Activated naive CD4-positive, alpha-beta T cell treated with anti-CD3 and anti-CD28 coated beads for 36 hours (primary cell): Measurements from ENCODE around the gene ZSWIM3. TPM values are rescaled to one million over a fixed set of nuclear protein-coding genes. Genes with fewer than 3 reads are reported as not detected.
"Not testable (repeated sequence)": the region's sequence is repeated elsewhere in the genome, so short reads cannot be mapped to it uniquely, and the experiment has no call there.

ENCODE experiments used
- CTCF ChIA-PET: fragments of 350-600 bp; sonication (Branson Sonifier 250); formaldehyde crosslinking; loops from one replicate; lab custom pipeline; 2021; ENCODE audit warnings: antibody characterized with exemption; lab: Charles Lee
- DNase-seq: peaks from one replicate; pipeline ENCODE4 v3.0.0-alpha.2; 2020
- H3K27ac Mint-ChIP-seq: one replicate; pipeline ENCODE4 v1.8.0; 2021; ENCODE audit warnings: mild to moderate bottlenecking, mixed read lengths
- H3K27me3 Mint-ChIP-seq: one replicate; pipeline ENCODE4 v1.8.0; 2021; ENCODE audit warnings: low read depth, mixed read lengths
- H3K36me3 Mint-ChIP-seq: one replicate; pipeline ENCODE4 v1.8.0; 2021; ENCODE audit warnings: low read depth, mixed read lengths
- H3K4me1 Mint-ChIP-seq: one replicate; pipeline ENCODE4 v1.8.0; 2021; ENCODE audit warnings: low read depth, mixed read lengths
- H3K4me3 Mint-ChIP-seq: one replicate; pipeline ENCODE4 v1.8.0; 2021; ENCODE audit warnings: mild to moderate bottlenecking, moderate library complexity, mixed read lengths
- H3K9me3 Mint-ChIP-seq: one replicate; pipeline ENCODE4 v1.8.0; 2021; ENCODE audit warnings: mixed read lengths
- intact Hi-C: fragments of 100-400 bp; cut with micrococcal nuclease; formaldehyde crosslinking; loops from one replicate; pipeline ENCODE4 v1.15.1; 2023
- total RNA-seq, 2 experiments: library from RNA; stranded (reverse); gene quantifications; one replicate each; pipeline ENCODE4 v1.2.3, GENCODE V29; 2021

ZSWIM3 gene
- total RNA-seq, 2 experiments from 2014 or later = 3.3 to 3.7 TPM

DNA sequence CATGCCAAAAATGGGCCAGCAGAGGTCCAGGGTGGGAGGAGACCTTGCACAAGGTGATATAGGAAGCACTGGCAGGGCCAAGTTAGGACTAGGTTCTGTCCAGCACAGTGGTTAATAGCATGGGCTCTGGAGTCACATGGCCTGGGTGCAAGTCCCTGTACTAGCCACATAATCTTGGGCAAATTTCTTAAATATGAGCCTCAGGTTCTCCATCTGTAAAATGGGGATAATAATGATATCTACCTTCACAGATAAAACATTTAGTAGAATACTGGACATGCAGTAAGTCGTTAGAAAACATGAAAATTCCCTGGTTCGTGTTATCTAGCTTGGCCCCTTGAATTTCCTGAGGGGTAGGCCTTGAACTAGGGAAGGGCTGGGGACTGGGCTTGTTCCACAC lies 39.9 kb downstream of the ZSWIM3 start:
- Mint-ChIP-seq H3K4me1 (peaks cover 8% of the 10 kb centered on the region), H3K27me3 (no peaks in the 10 kb centered on the region), H3K36me3 (peaks cover 9% of the 10 kb centered on the region), H3K9me3 (no peaks in the 10 kb centered on the region), H3K27ac (no peak overlapping the region), H3K4me3 (no peak overlapping the region)
- no peak for DNase-seq
- CTCF ChIA-PET = no interaction called here
- intact Hi-C loops = no loop called here

DNA sequence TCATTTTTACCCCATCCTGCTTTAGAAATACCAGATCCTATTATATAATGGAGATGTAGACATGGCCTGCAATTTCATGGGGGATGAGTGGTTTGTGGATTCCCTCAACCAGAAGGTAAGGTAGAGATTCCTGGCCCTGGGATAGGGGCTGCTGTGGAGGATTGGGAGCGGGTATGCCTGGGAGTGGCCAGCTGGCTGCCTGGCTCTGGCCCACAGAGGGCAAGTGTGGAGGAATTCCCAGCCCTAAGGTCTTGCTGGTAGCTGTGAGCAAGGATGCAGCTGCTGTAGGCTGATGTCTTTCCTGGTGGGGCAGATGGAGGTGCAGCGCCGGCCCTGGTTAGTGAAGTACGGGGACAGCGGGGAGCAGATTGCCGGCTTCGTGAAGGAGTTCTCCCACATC lies 40.3 kb downstream of the ZSWIM3 start:
- no peak overlapping the region for H3K27ac Mint-ChIP-seq
- no peaks in the 10 kb centered on the region for H3K9me3 Mint-ChIP-seq
- peaks cover 4% of the 10 kb centered on the region for H3K4me1 Mint-ChIP-seq
- peaks cover 9% of the 10 kb centered on the region for H3K36me3 Mint-ChIP-seq
- DNase-seq = no peak
- H3K27me3 Mint-ChIP-seq = no peaks in the 10 kb centered on the region
- H3K4me3 Mint-ChIP-seq = no peak overlapping the region
- CTCF ChIA-PET = no interaction called here
- intact Hi-C loops = no loop called here

DNA sequence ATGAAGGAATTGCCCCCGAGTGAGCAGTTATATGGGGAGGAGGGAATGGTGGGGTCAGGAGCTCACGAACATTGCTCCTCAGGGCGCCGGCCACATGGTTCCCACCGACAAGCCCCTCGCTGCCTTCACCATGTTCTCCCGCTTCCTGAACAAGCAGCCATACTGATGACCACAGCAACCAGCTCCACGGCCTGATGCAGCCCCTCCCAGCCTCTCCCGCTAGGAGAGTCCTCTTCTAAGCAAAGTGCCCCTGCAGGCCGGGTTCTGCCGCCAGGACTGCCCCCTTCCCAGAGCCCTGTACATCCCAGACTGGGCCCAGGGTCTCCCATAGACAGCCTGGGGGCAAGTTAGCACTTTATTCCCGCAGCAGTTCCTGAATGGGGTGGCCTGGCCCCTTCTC lies 40.9 kb downstream of the ZSWIM3 start:
- DNase-seq = no peak
- CTCF ChIA-PET = no interaction called here
- Mint-ChIP-seq H3K4me3 (no peak overlapping the region), H3K27me3 (no peaks in the 10 kb centered on the region), H3K4me1 (no peaks in the 10 kb centered on the region), H3K36me3 (peaks cover 7% of the 10 kb centered on the region), H3K27ac (no peak overlapping the region), H3K9me3 (no peaks in the 10 kb centered on the region)
- intact Hi-C loops = no loop called here

DNA sequence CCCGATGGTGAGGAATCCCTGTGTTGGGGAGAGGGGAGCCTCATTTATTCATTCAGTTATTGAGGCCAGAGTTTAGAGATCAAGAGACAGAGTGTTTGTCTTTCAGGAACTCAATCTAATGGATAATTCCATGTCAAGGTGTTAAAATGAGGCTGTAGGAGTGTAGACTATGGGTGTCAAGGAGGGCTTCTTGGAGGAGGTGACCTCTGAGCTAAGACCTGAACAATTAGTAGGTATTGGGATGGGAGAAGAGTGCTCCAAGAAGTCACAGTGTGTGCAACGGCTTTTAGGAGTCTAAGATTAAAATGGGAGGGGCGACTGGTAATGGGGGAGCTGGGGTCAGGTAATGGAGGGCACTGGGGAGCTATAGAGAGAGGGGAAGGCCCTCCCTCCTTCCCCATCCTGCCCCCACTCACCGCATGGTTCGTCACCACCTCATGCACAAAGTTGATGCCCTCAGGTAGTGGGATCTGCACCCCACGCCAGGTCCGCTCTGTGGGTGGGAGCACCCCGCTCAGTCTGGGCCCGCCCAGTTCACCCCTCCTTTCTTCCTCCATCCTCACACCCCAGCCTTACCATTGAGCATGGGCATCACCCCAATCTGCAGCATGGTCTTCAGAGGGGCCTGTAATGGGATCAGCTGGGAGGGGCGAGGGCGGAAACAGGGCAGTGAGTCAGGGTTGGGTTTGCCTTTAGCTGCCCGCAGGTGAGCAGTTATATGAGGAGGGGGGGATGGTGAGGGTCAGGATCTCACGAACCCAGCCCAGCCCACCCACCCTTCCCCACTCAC lies 41.8 kb downstream of the ZSWIM3 start:
- CTCF ChIA-PET = no interaction called here
- no peaks in the 10 kb centered on the region for H3K27me3 Mint-ChIP-seq
- DNase-seq = no peak
- H3K36me3 Mint-ChIP-seq = peaks cover 4% of the 10 kb centered on the region
- no peaks in the 10 kb centered on the region for H3K4me1 Mint-ChIP-seq
- no peak overlapping the region for H3K27ac Mint-ChIP-seq
- no peaks in the 10 kb centered on the region for H3K9me3 Mint-ChIP-seq
- intact Hi-C loops = no loop called here
- H3K4me3 Mint-ChIP-seq = no peak overlapping the region

DNA sequence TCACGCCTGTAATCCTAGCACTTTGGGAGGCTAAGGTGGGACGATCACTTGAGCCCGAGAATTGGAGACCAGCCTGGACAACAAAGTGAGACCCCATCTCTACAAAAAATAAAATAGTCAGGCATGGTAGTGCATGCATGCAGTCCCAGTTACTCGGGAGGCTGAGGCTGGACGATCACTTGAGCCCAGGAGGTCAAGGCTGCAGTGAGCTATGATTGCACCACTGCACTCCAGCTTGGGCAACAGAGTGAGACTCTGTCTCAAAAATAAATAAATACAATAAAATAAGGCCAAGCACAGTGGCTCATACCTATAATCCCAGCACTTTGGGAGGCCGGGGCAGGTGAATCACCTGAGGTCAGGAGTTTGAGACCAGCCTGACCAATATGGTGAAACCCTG lies 43.9 kb downstream of the ZSWIM3 start:
- intact Hi-C loops, H3K27me3 Mint-ChIP-seq, H3K27ac Mint-ChIP-seq, DNase-seq, H3K36me3 Mint-ChIP-seq, H3K4me1 Mint-ChIP-seq, H3K4me3 Mint-ChIP-seq, H3K9me3 Mint-ChIP-seq, CTCF ChIA-PET: not testable (repeated sequence)

DNA sequence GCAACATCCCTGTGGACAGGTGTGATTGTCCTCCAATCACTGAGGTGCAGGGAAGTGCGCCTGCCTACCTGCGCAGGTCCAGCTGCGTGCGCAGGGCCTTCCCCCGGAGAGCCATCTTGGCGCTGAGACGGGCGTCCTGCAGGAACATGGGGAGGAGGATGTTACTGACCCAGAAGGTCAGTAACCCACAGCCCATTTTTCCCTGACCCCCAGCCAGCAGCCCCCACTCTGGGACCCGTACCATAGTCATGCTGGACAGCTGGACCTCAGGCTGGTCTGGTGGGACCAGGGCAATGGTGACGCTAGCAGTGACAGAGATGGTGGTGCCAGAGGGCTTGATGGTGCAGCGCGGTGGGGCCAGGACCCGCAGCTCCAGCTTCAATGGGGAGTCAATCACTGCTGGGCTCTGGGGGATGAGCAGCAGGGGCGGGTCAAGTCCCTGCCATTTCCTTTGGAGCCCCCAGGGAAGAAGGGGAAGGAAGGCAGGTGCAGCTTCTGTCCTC lies 44.8 kb downstream of the ZSWIM3 start:
- Mint-ChIP-seq H3K36me3 (peaks cover 4% of the 10 kb centered on the region), H3K4me3 (no peak overlapping the region), H3K27me3 (no peaks in the 10 kb centered on the region), H3K9me3 (no peaks in the 10 kb centered on the region), H3K4me1 (no peaks in the 10 kb centered on the region), H3K27ac (no peak overlapping the region)
- CTCF ChIA-PET = interaction anchor here (0.6 kb wide), 1 partner anchor 41 kb away, joined by 3 read pairs; no protein-coding TSS in a partner anchor
- no peak for DNase-seq
- intact Hi-C loops = no loop called here

DNA sequence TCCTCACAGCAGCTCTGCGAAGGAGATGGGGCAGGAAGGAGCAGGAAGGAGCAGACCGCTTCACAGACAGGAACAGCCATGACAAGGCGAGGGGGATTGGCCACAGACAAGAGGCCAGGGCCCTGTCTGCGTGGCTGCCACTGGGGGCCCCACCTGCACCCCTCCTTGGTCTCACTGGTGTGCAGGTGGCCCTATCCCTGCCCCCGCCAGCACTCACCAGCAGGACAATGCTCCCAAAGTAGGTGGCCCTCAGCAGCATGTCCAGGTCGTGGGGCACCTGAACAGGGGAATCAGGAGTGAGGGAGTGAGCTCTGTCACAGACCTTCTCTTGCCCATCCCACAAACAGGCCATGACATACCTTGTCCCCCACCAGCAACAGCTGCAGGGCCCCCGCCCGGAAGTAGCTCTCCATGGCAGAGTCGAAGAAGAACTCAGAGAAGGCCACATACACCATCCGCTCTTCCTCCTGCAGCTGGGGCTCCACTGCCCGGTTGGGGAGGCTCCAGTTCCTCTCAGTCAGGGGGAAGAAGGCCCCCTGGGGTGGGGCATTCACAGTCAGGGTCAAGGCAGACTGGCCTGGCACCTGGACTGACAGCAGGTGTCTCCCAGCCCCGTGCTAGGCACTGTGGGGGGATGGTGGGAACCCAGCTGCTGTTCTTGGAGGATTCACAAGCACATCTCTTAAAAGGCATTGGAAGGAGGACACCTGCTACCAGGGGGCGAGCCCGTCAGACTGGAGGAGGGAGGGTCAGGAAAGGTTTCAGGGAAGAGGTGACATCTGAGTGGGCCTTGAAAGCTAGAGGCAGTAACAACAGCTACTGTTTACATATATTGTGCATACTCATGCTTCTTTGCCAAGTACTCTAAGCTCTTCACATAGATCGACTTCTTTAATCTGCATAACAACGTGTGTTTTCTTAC lies 47.4 kb downstream of the ZSWIM3 start:
- intact Hi-C loops = no loop called here
- no peaks in the 10 kb centered on the region for H3K36me3 Mint-ChIP-seq

DNA sequence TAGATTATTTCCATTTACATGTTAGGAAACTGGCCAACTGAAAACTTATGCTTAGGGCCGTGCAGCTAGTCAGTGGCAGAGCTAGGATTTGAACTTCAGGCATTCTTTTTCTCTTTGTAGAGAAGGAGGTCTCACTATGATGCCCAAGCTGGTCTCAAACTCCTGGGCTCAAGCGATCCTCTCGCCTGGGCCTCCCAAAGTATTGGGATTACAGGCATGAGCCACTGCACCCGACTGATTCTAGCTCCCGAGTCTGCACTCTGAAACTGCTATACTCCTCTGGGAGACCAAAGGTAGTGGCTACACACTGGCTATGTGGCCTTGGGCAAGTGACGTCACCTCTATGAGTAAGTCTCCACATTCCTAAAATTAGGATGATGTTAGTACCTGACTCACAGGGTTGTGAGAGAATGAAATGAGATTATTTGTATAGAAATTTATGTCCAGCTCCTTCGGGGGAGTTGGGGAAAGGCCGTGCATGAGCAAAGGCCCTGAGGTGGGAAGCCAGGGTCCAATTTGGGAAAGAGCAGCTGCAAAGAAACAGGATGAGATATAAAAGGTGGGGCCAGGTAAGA lies 48.2 kb downstream of the ZSWIM3 start:
- Mint-ChIP-seq H3K27me3 (no peaks in the 10 kb centered on the region), H3K36me3 (no peaks in the 10 kb centered on the region)
- no peak for DNase-seq

More for the DNA sequence above, 47.4 kb downstream of the ZSWIM3 start:
- Mint-ChIP-seq H3K4me1 (no peaks in the 10 kb centered on the region), H3K27ac (no peak overlapping the region), H3K9me3 (no peaks in the 10 kb centered on the region), H3K4me3 (no peak overlapping the region), H3K27me3 (no peaks in the 10 kb centered on the region)
- DNase-seq = no peak
- CTCF ChIA-PET = interaction anchor here (1.4 kb wide), 2 partner anchors 65 to 81 kb away, joined by 4 to 5 read pairs; no protein-coding TSS in a partner anchor

DNA sequence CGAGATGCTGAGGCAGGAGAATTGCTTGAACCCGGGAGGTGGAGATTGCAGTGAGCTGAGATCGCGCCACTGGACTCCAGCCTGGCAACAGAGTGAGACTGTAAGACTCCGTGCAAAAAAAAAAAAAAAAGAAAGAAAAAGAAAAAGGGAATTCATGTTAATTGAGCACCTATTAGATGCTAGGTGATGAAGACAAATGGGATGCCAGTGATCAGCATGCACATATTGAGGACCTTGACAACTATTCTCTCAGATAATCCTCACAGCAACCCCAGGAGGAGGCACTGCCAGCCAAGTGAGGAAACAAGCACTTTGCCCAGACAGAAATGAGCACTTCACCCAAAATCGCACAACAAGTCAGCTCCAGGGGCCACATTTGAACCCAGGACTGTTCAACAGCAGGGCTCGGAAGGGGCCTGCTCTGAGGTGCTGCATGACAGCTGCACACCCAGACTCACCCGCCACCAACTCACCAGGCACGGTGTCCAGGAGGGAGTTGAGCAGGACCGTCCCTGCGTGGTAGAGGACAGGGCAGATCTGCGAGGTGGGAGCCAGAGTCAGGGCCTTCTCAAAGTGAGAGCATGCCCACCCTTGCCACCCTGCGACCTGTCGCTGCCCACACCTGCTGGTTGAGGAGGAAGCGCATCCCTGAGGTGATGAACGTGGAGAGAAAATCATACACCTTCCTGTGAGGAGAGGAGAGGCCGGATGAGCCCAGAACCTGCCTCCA lies 50.0 kb downstream of the ZSWIM3 start:
- H3K4me3 Mint-ChIP-seq = no peak overlapping the region
- CTCF ChIA-PET = interaction anchor here (1.1 kb wide), 1 partner anchor 119 kb away, joined by 3 read pairs; no protein-coding TSS in a partner anchor
- H3K36me3 Mint-ChIP-seq = no peaks in the 10 kb centered on the region
- no peak overlapping the region for H3K27ac Mint-ChIP-seq
- no peak for DNase-seq
- no peaks in the 10 kb centered on the region for H3K9me3 Mint-ChIP-seq
- peaks cover 17% of the 10 kb centered on the region for H3K4me1 Mint-ChIP-seq
- peaks cover 3% of the 10 kb centered on the region for H3K27me3 Mint-ChIP-seq
- intact Hi-C loops = no loop called here

More for the DNA sequence above, 48.2 kb downstream of the ZSWIM3 start:
- CTCF ChIA-PET = interaction anchor here (1.4 kb wide), 2 partner anchors 64 to 82 kb away, joined by 4 to 5 read pairs; no protein-coding TSS in a partner anchor
- Mint-ChIP-seq H3K27ac (no peak overlapping the region), H3K4me3 (no peak overlapping the region), H3K4me1 (peaks cover 2% of the 10 kb centered on the region), H3K9me3 (no peaks in the 10 kb centered on the region)
- intact Hi-C loops = no loop called here

DNA sequence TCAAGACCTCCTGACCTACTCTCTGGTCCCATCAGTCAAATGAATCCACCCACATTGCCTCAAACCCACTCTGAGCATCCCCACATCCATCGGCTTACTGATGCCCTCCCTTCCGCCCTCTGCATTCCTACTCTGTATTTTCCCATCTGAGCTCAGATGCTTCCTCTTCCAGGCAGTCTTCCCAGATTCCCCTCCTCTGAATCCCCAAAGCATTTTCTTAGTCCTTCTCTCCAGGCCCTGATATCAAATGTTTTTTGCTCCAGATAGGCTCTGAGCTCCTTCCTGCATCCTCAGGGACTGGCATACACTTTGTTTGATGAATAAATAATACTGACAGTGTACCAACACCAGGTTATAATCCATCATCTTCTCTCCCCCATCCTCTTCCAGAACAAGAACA lies 50.7 kb downstream of the ZSWIM3 start:
- no peak for DNase-seq
- intact Hi-C loops = no loop called here
- Mint-ChIP-seq H3K4me1 (peaks cover 19% of the 10 kb centered on the region), H3K36me3 (no peaks in the 10 kb centered on the region), H3K4me3 (no peak overlapping the region), H3K9me3 (no peaks in the 10 kb centered on the region), H3K27ac (no peak overlapping the region), H3K27me3 (peaks cover 6% of the 10 kb centered on the region)
- CTCF ChIA-PET = interaction anchor here (1.1 to 2.9 kb wide), 2 partner anchors 18 to 120 kb away, joined by 3 to 7 read pairs; partner anchors contain the start of genes CTSA and NEURL2

DNA sequence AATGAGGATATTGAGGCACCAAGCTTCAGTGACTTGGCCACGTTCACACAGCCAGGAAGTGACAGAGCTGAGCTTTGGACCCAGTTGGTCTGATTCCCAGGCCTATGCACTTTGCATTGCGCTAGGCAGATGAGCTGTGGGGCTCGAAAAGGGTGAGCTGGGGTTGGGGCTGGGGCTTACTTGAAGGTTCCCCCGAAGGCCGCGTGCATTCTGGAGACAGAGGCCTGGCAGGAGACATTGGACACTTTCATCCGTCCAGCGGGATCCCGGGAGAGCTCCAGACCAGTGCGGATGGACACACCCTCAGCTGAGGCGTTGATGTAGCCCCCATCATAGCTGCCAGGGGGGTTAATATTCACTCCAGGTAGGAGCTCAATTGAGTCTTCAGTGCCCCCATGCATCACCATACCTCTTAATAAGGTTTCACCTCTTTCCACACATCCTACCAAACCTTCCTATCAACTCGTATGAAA lies 52.0 kb downstream of the ZSWIM3 start:
- intact Hi-C loops = no loop called here
- Mint-ChIP-seq H3K4me1 (peaks cover 20% of the 10 kb centered on the region), H3K27me3 (peaks cover 11% of the 10 kb centered on the region), H3K9me3 (no peaks in the 10 kb centered on the region), H3K27ac (no peak overlapping the region), H3K36me3 (no peaks in the 10 kb centered on the region), H3K4me3 (no peak overlapping the region)
- CTCF ChIA-PET = interaction anchor here (0.7 to 2.9 kb wide), 3 partner anchors 19 to 111 kb away, joined by 3 to 7 read pairs (median 3); partner anchors contain the start of genes CTSA and NEURL2
- no peak for DNase-seq
